B cell (primary cell): ENCODE results near the gene ODC1. TPM values are rescaled to one million over a fixed set of nuclear protein-coding genes. Genes with fewer than 3 reads are reported as not detected.

ENCODE experiments used
- ATAC-seq: fragments of 200-7000 bp; cut with Tn5 transposase; one replicate; pipeline ENCODE4 v1.10.0; 2021; ENCODE audit warnings: low read depth, mild to moderate bottlenecking, moderate number of reproducible peaks, moderate library complexity
- CTCF ChIA-PET: fragments of 350-600 bp; sonication (Branson Sonifier 250); formaldehyde crosslinking; loops from one replicate; lab custom pipeline; 2021; ENCODE audit warnings: antibody characterized with exemption, inconsistent platforms; lab: Charles Lee
- POLR2A ChIA-PET: fragments of 350-600 bp; sonication (Branson Sonifier 250); formaldehyde crosslinking; loops from one replicate; lab custom pipeline; 2021; ENCODE audit warnings: antibody characterized with exemption; lab: Charles Lee
- DNase-seq: peaks from one replicate; pipeline ENCODE4 v3.0.0; 2013
- H2AFZ ChIP-seq: 2 replicates; pipeline ENCODE4 v1.6.1; 2012; ENCODE audit warnings: mild to moderate bottlenecking, low read depth, low read length; ENCODE audit not compliant: insufficient read depth, poor library complexity, severe bottlenecking
- H3K27ac ChIP-seq, 2 donors: 1 replicate in 1 of 2; 2 replicates in 1 of 2; pipeline ENCODE4 v1.5.1; 2012 to 2013; ENCODE audit warnings: low read length in 2 of 2, mild to moderate bottlenecking in 2 of 2, moderate library complexity in 1 of 2
- H3K27me3 ChIP-seq, 4 experiments: fragments of 200-600 bp in 1 of 4; sonication (generic) in 1 of 4; replicated peaks in 1 of 4; 1 replicate in 2 of 4; 2 replicates in 2 of 4; pipeline versions ENCODE4 v1.6.1 to v1.7.0; 2013 to 2016; ENCODE audit warnings: low read length in 3 of 4, mild to moderate bottlenecking in 2 of 4, mixed read lengths in 1 of 4, moderate library complexity in 1 of 4; ENCODE audit not compliant: insufficient read depth in 4 of 4, control insufficient read depth in 3 of 4; ENCODE audit errors: control extremely low read depth in 1 of 4
- H3K36me3 ChIP-seq, 2 experiments: replicated peaks in 1 of 2; 1 replicate in 1 of 2; 2 replicates in 1 of 2; pipeline versions ENCODE4 v1.6.1 to v1.7.1; 2013; ENCODE audit warnings: low read length in 1 of 2; ENCODE audit not compliant: insufficient read depth in 2 of 2, control insufficient read depth in 1 of 2; ENCODE audit errors: control extremely low read depth in 1 of 2, extremely low read depth in 1 of 2
- H3K4me1 ChIP-seq, 2 donors: fragments of 200-600 bp in 1 of 2; sonication (generic) in 1 of 2; 1 replicate in 1 of 2; 2 replicates in 1 of 2; pipeline versions ENCODE4 v1.5.1 to v1.6.1; 2013 to 2017; ENCODE audit warnings: low read length in 2 of 2; ENCODE audit not compliant: control insufficient read depth in 2 of 2, insufficient read depth in 2 of 2
- H3K4me2 ChIP-seq: replicated peaks from 2 replicates; pipeline ENCODE3; 2012; ENCODE audit warnings: mild to moderate bottlenecking, low read depth, low read length; ENCODE audit not compliant: poor library complexity, severe bottlenecking
- H3K4me3 ChIP-seq, 5 experiments: fragments of 200-600 bp in 1 of 5; sonication (generic) in 1 of 5; 1 replicate in 3 of 5; 2 replicates in 2 of 5; pipeline versions ENCODE4 v1.5.1 to v1.7.0; 2011 to 2016; ENCODE audit warnings: low read length in 4 of 5, mild to moderate bottlenecking in 4 of 5, low read depth in 2 of 5, control low read depth in 1 of 5, moderate library complexity in 1 of 5; ENCODE audit not compliant: insufficient read depth in 1 of 5; ENCODE audit errors: control extremely low read depth in 1 of 5, extremely low read depth in 1 of 5
- H3K79me2 ChIP-seq: fragments of 200-600 bp; sonication (generic); one replicate; pipeline ENCODE4 v1.6.0; 2016; ENCODE audit warnings: low read length; ENCODE audit not compliant: control insufficient read depth, insufficient read depth
- H3K9ac ChIP-seq: fragments of 200-600 bp; sonication (generic); 2 replicates; pipeline ENCODE4 v1.6.1; 2017; ENCODE audit warnings: mild to moderate bottlenecking, low read length, moderate library complexity
- H3K9me3 ChIP-seq, 3 donors: one replicate each; pipeline versions ENCODE4 v1.6.1 to v1.7.1; 2013; ENCODE audit warnings: low read length in 2 of 3; ENCODE audit not compliant: control insufficient read depth in 2 of 3, insufficient read depth in 1 of 3; ENCODE audit errors: control extremely low read depth in 1 of 3
- H4K20me1 ChIP-seq: 2 replicates; pipeline ENCODE4 v1.6.0; 2012; ENCODE audit warnings: mild to moderate bottlenecking, low read length; ENCODE audit not compliant: insufficient read depth, control insufficient read depth, poor library complexity, severe bottlenecking
- H3K27ac Mint-ChIP-seq: one replicate; pipeline ENCODE4 v1.8.0; 2021; ENCODE audit warnings: mixed read lengths
- H3K27me3 Mint-ChIP-seq: one replicate; pipeline ENCODE4 v1.8.0; 2021; ENCODE audit warnings: mixed read lengths
- H3K4me1 Mint-ChIP-seq: one replicate; pipeline ENCODE4 v1.8.0; 2021; ENCODE audit warnings: mixed read lengths
- H3K4me3 Mint-ChIP-seq: one replicate; pipeline ENCODE4 v1.8.0; 2021; ENCODE audit warnings: mixed read lengths
- H3K9me3 Mint-ChIP-seq: one replicate; pipeline ENCODE4 v1.8.0; 2022; ENCODE audit warnings: mixed read lengths; ENCODE audit not compliant: insufficient read depth
- CTCF ChIP-seq: fragments of 200-600 bp; IDR thresholded peaks from one replicate; pipeline ENCODE4 v1.8.0; 2022; ENCODE audit warnings: antibody characterized with exemption, mild to moderate bottlenecking
- EZH2 ChIP-seq: IDR thresholded peaks from 2 replicates; pipeline ENCODE4 v1.6.1; 2012; ENCODE audit warnings: borderline replicate concordance, low read depth, mild to moderate bottlenecking, moderate library complexity, low read length; ENCODE audit not compliant: insufficient read depth, poor library complexity, severe bottlenecking
- WGBS: methylation state at CpG from one replicate; pipeline ENCODE4 v1.1.5; 2013; ENCODE audit warnings: missing lambda C conversion rate; ENCODE audit not compliant: insufficient coverage; 5-methylcytosine and 5-hydroxymethylcytosine counted together
- intact Hi-C: fragments of 100-400 bp; cut with micrococcal nuclease; formaldehyde crosslinking; loops from one replicate; pipeline ENCODE4 v1.10.0; 2022
- polyA plus RNA-seq: library from polyadenylated mRNA; depleted of rRNA; stranded (reverse); fragments of >200 nt; gene quantifications from 2 replicates; pipeline ENCODE4 v1.2.3, GENCODE V29; 2012
- small RNA-seq: library from RNA; depleted of rRNA; stranded (forward); fragments of <200 nt; gene quantifications from one replicate; pipeline ENCODE3, GENCODE V24; 2012; ENCODE audit warnings: low replicate concordance, low read depth; ENCODE audit not compliant: insufficient read length
- total RNA-seq, 2 donors: library from RNA; stranded (reverse); fragments of 120-200 nt in 1 of 2; gene quantifications; 1 replicate in 1 of 2; 2 replicates in 1 of 2; pipeline versions ENCODE4 v1.2.3 to v1.2.4, GENCODE V29; 2013 to 2022

ODC1 gene
- total and polyA plus RNA-seq, 2 donors (not counting 1 experiment from before 2014, with no cell fraction given): 88.7 to 171 TPM

GRCh38 chr2:10392100-10392499, 56.0 kb downstream of the ODC1 start:
- peaks cover 1 to 7% of the 10 kb centered on the region in 2 experiments for H3K36me3 ChIP-seq
- H3K9ac ChIP-seq: no peak overlapping the region
- intact Hi-C loops: no loop called here
- no peak for DNase-seq
- H3K9me3 ChIP-seq: no peaks in the 10 kb centered on the region
- TF ChIP-seq EZH2 (no peak), CTCF (no peak)
- ATAC-seq: no peak
- H3K4me1 ChIP-seq: peaks cover 3 to 29% of the 10 kb centered on the region in 2 donors
- H3K4me1 Mint-ChIP-seq: peaks cover 60% of the 10 kb centered on the region
- H3K4me2 ChIP-seq: no peak overlapping the region
- WGBS: 100% methylated on average over 2 of the region's 5 CpGs
- no peak overlapping the region for H3K4me3 Mint-ChIP-seq
- ChIA-PET POLR2A (no interaction called here), CTCF (interaction anchor here (1.2 to 5.6 kb wide), 2 partner anchors 9 to 17 kb away, joined by 4 to 30 read pairs; no protein-coding TSS in a partner anchor)
- no peaks in the 10 kb centered on the region for H3K27me3 Mint-ChIP-seq
- no peak overlapping the region for H3K4me3 ChIP-seq
- H3K27me3 ChIP-seq: no peaks in the 10 kb centered on the region
- H4K20me1 ChIP-seq: peaks cover 47% of the 10 kb centered on the region
- H2AFZ ChIP-seq: no peak overlapping the region
- no peak overlapping the region for H3K27ac ChIP-seq
- no peaks in the 10 kb centered on the region for H3K9me3 Mint-ChIP-seq
- no peak overlapping the region for H3K27ac Mint-ChIP-seq
- H3K79me2 ChIP-seq: peaks cover 81% of the 10 kb centered on the region

GRCh38 chr2:10390369-10390801, 57.7 kb downstream of the ODC1 start:
- CTCF ChIA-PET: interaction anchor here (0.9 to 5.6 kb wide), 3 partner anchors 19 to 109 kb away, joined by 3 to 30 read pairs (median 4); no protein-coding TSS in a partner anchor
- intact Hi-C loops: no loop called here
- Histone ChIP-seq H3K9me3 (no peaks in the 10 kb centered on the region), H3K4me1 (peaks cover 0 to 33% of the 10 kb centered on the region in 2 donors), H3K79me2 (peaks cover 87% of the 10 kb centered on the region), H2AFZ (no peak overlapping the region), H4K20me1 (peaks cover 30% of the 10 kb centered on the region), H3K27me3 (no peaks in the 10 kb centered on the region), H3K9ac (no peak overlapping the region), H3K36me3 (peaks cover 0 to 7% of the 10 kb centered on the region in 2 experiments), H3K4me3 (no peak overlapping the region), H3K4me2 (no peak overlapping the region), H3K27ac (no peak overlapping the region)
- no peaks in the 10 kb centered on the region for H3K27me3 Mint-ChIP-seq
- no peak for ATAC-seq
- H3K4me1 Mint-ChIP-seq: peaks cover 55% of the 10 kb centered on the region
- POLR2A ChIA-PET: no interaction called here
- H3K27ac Mint-ChIP-seq: no peak overlapping the region
- no peak for DNase-seq
- 88% methylated on average over 2 of the region's 6 CpGs for WGBS
- no peaks in the 10 kb centered on the region for H3K9me3 Mint-ChIP-seq
- H3K4me3 Mint-ChIP-seq: no peak overlapping the region
- TF ChIP-seq EZH2: no peak
- no peak for TF ChIP-seq CTCF

Small RNA genes within 50 kb of the gene (small RNA-seq; reads per million reads assigned to genes)
- 4.7 reads per million, percentile 66 among the genes with 10 or more reads in this experiment for gene SNORA80B

Other genes with a start within 250 kb of the ODC1 start
- gene HPCAL1, start 145.4 kb downstream of the ODC1 start, total RNA-seq: 60.3 and 64.1 TPM in 2 replicates
- 40.4 and 65.1 TPM in 2 replicates for gene HPCAL1, start 145.4 kb downstream of the ODC1 start, polyA plus RNA-seq
- gene NOL10, start 241.6 kb upstream of the ODC1 start, total RNA-seq: 20.5 and 27.7 TPM in 2 replicates
- gene NOL10, start 241.6 kb upstream of the ODC1 start, polyA plus RNA-seq: 9.1 and 9.4 TPM in 2 replicates